ENCODE data around the gene PPP2R3A. TPM values are rescaled to one million over a fixed set of nuclear protein-coding genes. Genes with fewer than 3 reads are reported as not detected.

The PPP2R3A gene
- total and polyA plus RNA-seq, 2 of the 13 experiments (the other 11 are each of a cell fraction or from before 2014, with no cell fraction given) = 0.07 to 0.12 TPM

- H2AFZ ChIP-seq (ENCODE audit: low read length) = no peak overlapping the region
- no peak overlapping the region for H3K4me2 ChIP-seq (ENCODE audit: low read depth, low read length)
- no peaks in the 10 kb centered on the region for H3K27me3 ChIP-seq (ENCODE audit: control insufficient read depth in 1 of 2, insufficient read depth in 2 of 2, low read length in 2 of 2)
- H3K9me3 ChIP-seq (ENCODE audit: low read length) = no peaks in the 10 kb centered on the region
- no peak for DNase-seq (ENCODE audit: low spot score)
- POLR2A ChIA-PET = no interaction called here
- in situ Hi-C loops (cut with HindIII; ENCODE audit: extremely low pct_ligation_motif_present, low pct_unique_long_range_greater_than_20kb) (no loop called here), intact Hi-C loops (cut with micrococcal nuclease; ENCODE audit: unreplicated experiment) (no loop called here)
- FAIRE-seq = no peak
- ATAC-seq = no peak
- H3K79me2 ChIP-seq (ENCODE audit: insufficient read depth, low read length) = peaks cover 62% of the 10 kb centered on the region
- TF ChIP-seq ZNF549 (CRISPR knock-in tag; IDR thresholded peaks at IDR 0.05) (no peak), NFYC (CRISPR knock-in tag; IDR thresholded peaks at IDR 0.05) (no peak), ZNF253 (CRISPR knock-in tag; IDR thresholded peaks at IDR 0.05; ENCODE audit: borderline replicate concordance) (no peak), XBP1 (CRISPR knock-in tag; IDR thresholded peaks at IDR 0.05) (no peak), TCF12 (IDR thresholded peaks at IDR 0.05) (no peak), TCF12 (CRISPR knock-in tag; IDR thresholded peaks at IDR 0.05) (no peak), PAWR (CRISPR knock-in tag; IDR thresholded peaks at IDR 0.05; ENCODE audit: borderline replicate concordance) (no peak), MAF1 (CRISPR knock-in tag; IDR thresholded peaks at IDR 0.05; ENCODE audit: borderline replicate concordance) (no peak), MAFK (conservative IDR thresholded peaks at IDR 0.05 in 1 of 2, IDR thresholded peaks at IDR 0.05 in 1 of 2; ENCODE audit: low read length in 2 of 2) (no peak), DMAP1 (CRISPR knock-in tag; IDR thresholded peaks at IDR 0.05) (no peak), THAP9 (CRISPR knock-in tag; IDR thresholded peaks at IDR 0.05; ENCODE audit: borderline replicate concordance) (no peak), NONO (IDR thresholded peaks at IDR 0.05) (no peak), NONO (CRISPR knock-in tag; conservative IDR thresholded peaks at IDR 0.05) (no peak), ZNF619 (CRISPR knock-in tag; IDR thresholded peaks at IDR 0.05) (no peak), PAXIP1 (CRISPR knock-in tag; conservative IDR thresholded peaks at IDR 0.05) (no peak)
- TF ChIP-seq, protein P1, sequence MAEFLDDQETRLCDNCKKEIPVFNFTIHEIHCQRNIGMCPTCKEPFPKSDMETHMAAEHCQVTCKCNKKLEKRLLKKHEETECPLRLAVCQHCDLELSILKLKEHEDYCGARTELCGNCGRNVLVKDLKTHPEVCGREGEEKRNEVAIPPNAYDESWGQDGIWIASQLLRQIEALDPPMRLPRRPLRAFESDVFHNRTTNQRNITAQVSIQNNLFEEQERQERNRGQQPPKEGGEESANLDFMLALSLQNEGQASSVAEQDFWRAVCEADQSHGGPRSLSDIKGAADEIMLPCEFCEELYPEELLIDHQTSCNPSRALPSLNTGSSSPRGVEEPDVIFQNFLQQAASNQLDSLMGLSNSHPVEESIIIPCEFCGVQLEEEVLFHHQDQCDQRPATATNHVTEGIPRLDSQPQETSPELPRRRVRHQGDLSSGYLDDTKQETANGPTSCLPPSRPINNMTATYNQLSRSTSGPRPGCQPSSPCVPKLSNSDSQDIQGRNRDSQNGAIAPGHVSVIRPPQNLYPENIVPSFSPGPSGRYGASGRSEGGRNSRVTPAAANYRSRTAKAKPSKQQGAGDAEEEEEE (CRISPR knock-in tag; IDR thresholded peaks at IDR 0.05; ENCODE audit: borderline replicate concordance) = no peak
- H4K20me1 ChIP-seq (ENCODE audit: insufficient read depth, low read length) = peaks cover 25% of the 10 kb centered on the region
- no peak overlapping the region for H3K9ac ChIP-seq (ENCODE audit: insufficient read depth, low read depth, low read length)
- CTCF ChIA-PET (ENCODE audit: low intra/inter-chr PET ratio, low total read pairs) = no interaction called here
- H3K4me1 ChIP-seq (ENCODE audit: insufficient read depth, low read length) = peaks cover 24% of the 10 kb centered on the region
- peaks cover 8 to 29% of the 10 kb centered on the region in 2 experiments; a peak in 4 of 5 replicates for H3K36me3 ChIP-seq (replicated peaks in 1 of 2; ENCODE audit: control insufficient read depth in 1 of 2, insufficient read depth in 2 of 2, low read length in 2 of 2)
- TSS peak; percentile 24 for BruUV-seq (replicated peaks)
- H3K4me3 ChIP-seq (replicated peaks in 1 of 3; ENCODE audit: insufficient read depth in 1 of 3, low read depth in 2 of 3, low read length in 3 of 3) = no peak overlapping the region
- H3K27ac ChIP-seq (ENCODE audit: extremely low read length, insufficient read depth, low read length) = no peak overlapping the region
- WGBS (ENCODE audit: low lambda C conversion rate) = 97% methylated on average over 3 of the region's 3 CpGs
Measured at GRCh38 chr3:136149667-136150066, 184.1 kb downstream of the PPP2R3A start.

Measured in HepG2 (cell line).